Fibroblast of upper back skin (primary cell): Measurements from ENCODE around the gene CYP27A1.
"Not testable (repeated sequence)": the region's sequence is repeated elsewhere in the genome, so short reads cannot be mapped to it uniquely, and the experiment has no call there.

Experiments
- DNase-seq: peaks from one replicate; pipeline ENCODE4 v3.0.0-alpha.2; 2013

The CYP27A1 gene

DNA sequence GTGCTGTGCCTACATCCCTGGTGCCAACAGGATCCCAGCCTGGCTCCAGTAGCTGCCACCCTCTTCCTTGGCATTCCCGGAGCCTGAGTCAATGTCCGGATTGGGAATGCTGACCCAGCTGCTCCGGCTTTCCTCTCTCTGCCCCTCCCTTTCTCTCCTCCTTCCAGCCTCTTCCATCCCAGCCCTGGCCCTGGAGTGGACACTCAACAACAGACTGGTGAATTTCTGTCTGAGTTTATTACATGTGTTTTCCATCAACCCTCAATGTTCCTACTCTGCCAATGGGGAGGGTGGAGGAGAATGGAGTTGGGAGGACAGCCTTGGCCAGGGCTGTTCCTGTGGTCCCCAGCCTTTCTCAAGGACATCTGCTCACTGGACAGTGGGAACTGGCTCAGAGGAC lies 50.6 kb downstream of the CYP27A1 start:
- no peak for DNase-seq

DNA sequence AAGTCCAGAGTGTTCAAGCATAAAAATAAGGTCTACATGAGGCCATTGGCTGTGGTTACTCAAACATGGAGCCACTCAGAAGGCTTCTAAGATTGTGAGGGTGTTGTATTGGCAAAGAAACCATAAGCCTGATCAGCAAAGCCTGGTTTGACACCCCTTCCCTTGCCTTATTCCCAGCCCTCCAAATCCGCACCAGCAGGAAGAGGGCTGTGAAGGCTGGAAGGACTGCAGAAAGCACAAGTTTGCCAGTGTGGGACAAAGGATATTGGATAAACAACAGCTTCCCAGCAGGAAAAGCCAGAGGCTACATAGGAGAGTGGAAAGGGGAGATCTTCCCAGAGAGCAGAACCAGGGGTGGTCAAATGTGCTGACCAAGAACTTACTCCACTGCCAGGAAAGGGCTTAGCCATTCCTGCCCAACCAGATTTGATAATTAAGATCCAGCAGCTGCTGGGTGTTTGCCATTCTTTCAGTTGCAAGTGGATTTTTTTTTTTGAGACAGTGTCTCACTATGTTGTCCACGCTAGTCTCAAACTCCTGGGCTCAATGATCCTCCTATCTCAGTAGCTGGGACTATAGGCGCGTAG lies 51.2 kb downstream of the CYP27A1 start:
- no peak for DNase-seq

DNA sequence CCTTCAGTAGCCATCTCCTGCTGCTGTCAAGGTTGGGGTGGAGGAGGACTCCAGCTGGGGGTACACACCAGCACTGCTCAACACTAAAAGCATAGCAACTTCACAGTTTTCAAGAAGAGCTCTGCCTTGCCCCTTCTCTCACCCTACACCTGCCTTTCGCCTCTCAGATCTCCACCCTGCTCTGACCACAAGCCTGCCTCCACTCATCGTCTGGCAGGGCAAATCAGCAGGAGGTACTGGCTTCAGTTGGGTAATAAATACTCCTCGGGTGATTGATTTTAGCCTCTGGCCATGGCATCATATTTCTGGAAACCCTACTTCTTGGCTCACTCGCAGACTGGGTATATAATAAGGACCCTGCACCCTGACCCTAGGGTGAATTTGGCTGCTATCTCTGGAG lies 52.7 kb downstream of the CYP27A1 start:
- no peak for DNase-seq

DNA sequence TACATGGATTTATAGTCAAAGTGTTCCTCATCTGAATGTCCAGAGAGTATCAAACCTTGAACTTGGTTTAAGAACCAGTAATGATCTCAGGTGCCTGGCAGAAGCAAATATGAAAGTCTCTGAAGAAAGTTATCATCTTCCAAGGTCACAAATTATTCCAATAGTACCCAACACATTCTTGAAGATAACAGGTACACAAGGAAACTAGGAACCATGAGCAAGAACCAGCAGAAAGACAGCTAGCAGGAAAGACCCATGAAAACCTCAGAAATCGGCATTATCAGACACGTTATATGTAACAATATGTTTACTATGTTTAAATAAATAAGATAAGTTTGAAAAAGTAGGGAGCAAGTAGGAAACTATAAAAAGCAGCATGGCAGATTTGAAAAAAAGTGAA lies 55.5 kb downstream of the CYP27A1 start:
- no peak for DNase-seq

DNA sequence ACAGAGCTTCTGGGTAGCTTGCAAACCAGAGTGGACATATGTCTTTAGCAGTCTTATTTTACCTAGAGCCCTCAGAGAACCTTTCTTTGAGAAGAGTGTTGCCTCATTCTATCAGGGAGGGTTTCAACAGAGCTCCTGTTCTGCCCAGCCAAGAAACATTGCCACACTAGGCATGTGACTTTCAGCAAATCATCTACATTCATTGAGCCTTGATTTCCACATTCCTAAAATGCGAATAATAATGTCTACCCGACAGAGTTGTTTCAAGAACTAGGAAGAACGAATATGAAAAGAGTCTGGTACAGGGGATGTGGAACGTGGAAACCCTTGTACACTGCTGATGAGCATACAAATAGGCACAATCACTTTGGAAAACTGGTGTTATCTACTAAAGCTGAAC lies 57.5 kb downstream of the CYP27A1 start:
- DNase-seq: peak; percentile 51

DNA sequence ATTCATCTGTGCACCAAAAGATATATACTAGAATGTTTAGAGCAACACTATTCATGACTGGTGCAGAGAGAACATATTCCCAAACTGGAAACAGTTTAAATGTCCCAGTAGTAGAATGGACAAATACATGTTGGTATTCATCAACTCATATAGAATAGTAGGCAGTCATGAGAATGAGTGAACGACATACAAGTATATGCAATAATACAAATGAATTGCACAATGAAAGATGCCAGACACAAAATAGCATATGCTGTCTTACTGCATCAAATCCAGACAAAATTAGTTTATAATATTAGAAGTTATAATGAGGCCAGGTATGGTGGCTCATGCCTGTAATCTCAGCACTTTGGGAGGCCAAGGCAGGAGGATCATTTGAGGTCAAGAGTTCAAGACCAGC lies 57.9 kb downstream of the CYP27A1 start:
- DNase-seq: no peak

DNA sequence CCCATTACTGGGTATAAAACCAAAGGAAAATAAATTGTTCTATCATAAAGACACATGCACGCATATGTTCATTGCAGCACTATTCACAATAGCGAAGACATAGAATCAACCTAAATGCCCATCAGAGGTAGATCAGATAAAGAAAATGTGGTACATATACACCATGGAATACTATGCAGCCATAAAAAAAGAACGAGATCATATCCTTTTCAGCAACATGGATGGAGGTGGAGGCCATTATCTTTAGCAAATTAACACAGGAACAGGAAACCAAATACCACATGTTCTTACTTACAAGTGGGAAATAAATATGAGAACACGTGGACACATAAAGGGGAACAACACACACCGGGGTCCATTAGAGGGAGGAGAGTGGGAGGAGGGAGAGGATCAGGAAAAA lies 62.4 kb downstream of the CYP27A1 start:
- not testable (repeated sequence) for DNase-seq

DNA sequence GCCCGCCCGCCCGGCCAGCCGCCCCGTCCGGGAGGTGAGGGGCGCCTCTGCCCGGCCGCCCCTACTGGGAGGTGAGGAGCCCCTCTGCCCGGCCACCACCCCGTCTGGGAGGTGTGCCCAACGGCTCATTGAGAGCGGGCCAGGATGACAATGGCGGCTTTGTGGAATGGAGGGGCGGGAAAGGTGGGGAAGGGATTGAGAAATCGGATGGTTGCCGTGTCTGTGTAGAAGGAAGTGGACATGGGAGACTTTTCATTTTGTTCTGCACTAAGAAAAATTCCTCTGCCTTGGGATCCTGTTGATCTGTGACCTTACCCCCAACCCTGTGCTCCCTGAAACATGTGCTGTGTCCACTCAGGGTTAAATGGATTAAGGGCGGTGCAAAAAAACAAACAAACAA lies 65.0 kb downstream of the CYP27A1 start:
- DNase-seq: not testable (repeated sequence)

DNA sequence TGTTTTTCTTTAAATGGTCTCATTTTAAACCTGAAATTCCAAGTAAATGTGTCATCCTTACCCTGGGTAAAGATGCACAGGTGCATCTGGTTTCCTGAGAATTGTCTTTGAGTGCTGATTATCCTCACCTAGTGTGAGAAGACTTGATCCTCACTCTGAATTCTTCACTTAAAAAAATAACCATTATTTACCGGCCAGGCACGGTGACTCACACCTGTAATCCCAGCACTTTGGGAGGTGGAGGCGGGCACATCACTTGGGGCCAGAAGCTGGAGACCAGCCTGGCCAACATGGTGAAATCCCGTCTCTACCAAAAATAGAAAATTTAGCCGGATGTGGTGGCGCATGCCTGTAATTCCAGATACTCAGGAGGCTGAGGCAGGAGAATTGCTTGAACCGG lies 67.8 kb downstream of the CYP27A1 start:
- no peak for DNase-seq

DNA sequence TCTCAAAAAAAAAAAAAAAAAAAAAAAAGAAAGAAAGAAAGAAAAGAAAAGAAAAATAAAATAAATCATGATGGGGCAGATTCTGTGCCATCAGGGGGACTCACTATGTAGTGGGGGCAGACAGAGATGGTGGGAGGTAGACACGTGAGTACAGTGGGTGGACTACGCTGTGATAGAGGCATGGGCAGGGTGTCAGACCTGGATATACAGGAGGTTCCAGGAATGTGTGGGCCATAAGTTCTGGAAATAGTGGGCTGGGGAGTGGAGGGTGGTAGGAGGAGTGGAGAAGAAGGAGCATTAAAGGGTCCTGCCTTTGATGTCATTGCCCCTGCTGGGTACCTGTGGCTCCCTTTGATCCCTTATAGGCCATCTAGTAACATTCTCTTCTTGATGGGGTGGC lies 68.8 kb downstream of the CYP27A1 start:
- DNase-seq: no peak

DNA sequence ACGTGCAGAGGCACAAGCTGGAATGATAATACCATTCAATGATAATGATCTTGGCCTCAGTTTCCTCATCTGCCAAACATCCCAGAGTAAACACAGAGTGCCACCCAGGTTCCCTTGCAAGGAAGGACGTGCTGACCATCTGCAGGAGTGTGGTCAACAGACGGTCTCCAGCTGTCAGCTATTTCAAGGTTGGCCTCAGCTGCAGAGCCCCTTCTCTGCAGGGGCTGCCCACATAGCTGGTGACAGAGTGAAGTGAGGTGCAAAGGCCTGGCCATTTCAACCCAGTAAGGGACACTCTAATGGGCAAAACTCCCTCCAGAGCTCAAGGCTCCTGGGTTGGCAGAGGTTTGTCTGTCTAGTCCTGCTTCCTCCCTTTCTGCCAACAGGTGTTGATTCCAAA lies 69.3 kb downstream of the CYP27A1 start:
- no peak for DNase-seq

DNA sequence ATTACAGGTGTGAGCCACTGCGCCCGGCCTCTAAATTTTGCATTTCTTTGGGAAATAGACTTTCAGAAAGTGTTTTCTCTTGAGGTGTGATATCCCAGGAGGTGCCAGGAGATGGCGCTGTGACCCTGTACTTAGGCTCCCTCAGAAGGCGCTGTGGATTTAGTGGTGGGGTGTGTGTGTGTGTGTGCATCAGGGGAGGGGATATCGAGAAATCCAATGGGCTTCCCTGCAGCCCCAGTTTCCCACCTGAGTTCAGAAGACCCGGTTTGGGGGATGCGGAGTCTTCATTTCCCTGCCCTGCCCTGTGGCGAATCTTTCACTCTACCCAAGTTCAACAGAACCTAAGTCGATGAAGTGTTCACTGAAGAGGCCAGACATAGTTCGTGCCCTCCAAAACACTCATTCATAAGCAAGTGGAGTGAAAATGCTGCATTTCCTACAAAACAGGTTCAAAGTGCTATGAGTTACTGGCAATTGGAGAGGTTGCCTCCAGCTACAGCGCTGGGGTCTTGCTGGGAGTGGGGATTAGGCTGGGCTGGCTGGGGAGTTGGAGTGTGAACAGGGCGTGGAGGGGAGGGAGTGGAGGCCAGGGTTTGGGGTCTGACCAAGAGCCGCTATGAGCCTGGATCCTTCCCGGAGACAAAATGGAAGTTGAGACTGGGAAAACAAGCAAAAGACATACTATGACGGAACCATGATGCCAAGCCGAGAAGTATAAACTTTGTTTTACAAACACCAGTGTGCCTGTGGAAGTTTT lies 71.1 kb downstream of the CYP27A1 start:
- peak; percentile 47 for DNase-seq

DNA sequence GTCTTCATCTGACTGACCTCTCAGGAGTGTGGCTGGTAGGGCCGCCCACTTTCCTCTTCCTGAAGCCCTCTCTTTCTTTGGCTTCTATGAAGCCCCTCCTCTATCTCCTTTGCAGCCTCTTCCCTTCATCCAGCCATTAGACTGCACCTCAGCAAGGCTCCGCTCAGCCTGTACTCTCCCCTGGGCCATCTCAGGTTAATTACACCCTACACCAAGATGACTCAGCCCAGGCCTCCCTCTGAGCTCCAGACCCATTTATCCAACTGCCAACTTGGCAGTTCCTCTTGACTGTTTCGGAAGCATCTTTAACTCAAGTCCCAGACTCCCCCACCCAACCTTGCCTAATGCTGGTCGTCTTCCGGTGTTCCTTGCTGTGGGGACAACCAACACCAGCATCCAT lies 71.8 kb downstream of the CYP27A1 start:
- DNase-seq: peak; percentile 62

DNA sequence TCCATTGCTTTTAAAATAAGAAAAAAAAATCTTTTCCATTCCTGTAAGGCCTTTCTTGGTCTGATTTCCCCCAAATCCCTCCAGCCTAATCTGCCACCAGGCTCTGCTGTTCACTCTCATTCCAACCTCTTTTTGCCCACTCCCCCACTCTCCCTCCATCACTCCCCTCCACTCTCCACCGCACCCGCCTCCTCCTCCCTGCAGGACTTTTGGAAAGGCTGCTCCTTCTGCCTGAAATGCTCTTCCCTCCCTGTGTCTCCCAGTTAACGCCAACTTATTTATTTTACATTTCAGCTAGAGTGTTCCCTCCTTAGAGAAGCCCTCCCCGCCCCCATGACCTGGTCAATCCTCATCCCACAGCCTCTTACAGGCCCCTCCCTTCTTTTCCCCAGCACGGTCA lies 72.9 kb downstream of the CYP27A1 start:
- DNase-seq: no peak

DNA sequence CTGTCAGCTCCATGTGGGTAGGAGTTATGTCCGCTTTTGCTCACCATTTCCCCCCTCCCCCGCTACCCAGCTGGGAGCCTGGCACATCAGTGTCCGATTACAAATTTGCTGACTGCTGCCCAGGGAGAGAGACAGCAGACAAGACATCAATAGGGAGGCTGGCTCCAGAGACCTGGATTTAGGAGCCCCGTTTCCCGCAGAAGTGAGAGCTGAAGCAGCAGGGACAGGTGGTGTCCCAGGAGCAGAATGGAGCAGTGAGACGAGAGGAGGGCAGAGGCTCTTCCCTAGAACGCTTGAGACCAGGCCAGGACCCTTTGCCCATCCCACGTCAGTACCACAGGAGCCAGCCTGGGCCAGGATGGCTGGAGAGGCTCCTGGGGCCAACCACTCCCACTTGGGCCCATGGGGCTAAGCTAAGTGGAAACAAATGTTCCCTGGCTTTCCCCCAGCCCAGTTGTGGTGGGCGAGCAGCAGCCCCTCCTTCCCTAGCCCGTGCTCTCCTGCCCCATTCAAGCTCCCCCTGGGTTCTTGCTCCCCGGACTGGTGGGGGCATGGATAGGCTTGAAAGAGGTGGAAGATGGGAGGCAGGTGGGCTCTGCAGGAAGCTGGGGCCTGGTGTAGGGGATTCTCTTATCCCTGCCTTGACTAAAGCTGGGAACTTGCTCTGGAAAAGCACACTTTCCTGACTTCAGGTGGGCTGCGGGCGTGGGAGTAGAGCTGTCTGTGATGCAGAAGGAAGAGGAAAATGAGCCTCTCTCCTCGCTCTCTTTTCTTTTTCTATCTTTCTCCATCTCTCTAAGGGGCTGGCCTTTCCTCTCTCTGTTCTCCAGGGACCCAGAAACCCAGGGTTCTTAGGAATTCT lies 73.6 kb downstream of the CYP27A1 start:
- no peak for DNase-seq

DNA sequence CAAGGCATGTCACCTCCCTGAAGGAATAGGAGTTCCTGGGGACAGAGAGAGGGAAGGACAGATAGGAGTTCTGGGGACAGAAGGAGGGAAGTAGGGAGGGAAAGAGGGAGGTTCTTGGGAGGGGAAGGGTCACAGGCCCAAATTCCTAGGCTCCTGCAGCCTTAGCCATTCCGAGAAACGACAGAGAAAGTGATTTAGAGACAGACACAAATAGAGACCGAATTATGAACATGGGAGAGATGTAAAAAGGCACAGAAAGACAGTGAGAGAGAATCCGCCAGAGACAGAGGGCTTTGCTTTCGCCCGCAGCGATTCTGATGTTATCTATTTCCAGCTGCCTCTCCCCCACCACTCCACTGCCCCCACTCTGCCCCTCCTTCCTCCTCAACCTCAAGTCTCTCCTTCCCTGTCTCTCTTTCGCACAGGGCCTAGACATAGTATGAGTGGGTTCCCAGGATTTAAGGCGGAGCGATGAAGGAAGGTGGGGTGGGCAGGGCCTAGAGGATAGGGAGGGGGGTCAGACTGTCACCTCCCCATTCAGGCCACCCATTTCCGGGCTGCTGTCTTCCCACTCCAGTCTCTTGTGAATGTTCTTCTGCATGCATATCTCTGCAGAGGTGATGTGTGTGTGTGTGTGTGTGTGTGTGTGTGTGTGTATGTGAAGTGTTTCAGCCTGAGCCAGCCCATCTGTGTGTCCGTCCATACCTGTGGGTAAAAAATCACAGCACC lies 74.4 kb downstream of the CYP27A1 start:
- no peak for DNase-seq

DNA sequence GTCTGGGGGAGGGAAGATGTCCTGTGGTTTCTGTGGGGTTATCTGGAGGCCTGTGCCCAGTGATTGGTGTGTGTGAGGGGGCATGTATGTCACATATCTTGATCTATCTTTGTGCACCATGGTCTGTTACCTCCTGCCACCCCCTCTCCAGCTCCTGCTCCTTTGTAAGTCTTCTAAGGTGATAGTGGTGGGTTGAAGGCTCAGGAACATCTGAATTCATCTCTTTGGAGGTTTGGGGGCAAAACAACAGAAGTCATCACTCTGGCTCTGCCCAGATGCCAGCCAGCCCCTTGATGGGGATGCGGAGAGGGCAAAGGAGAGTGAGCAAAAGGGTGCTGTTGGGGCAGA lies 74.9 kb downstream of the CYP27A1 start:
- no peak for DNase-seq

DNA sequence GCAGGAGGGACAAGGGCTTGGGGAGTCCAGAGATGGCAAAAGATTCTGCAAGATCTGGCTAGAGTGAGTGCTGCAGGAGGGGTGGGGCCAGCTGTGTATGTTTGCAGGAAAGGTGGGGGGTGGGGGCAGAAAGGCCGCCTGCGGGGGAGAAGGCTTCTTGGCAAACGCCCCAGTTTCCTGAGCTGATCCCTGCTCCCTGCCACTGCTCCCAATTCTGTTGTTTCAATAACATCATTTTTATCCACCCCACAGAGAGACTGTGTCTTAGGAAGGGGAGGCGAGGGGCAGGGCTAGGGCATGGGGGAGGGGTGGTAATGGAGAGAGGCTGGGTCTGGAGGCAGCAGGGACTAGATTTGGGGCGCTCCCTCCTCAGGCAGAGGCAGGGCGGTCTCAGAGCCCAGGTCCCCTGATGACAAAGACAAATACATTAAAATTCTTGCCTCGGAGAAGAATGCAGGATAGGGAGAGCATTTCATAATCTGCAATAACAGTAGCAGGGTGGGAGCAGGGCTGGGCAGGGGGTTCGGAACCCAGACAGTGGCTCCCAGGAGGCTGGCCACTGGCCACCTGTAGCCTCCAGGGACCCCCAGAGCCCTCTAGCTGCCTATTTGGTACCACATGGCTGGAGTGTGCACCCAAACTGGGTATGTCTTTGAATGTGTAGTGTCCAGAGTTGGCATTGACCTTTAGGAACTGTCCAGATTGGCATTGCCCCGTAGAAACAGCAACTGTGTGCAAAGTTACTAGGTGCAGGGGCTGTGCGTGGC lies 75.6 kb downstream of the CYP27A1 start:
- DNase-seq: peak; percentile 32

DNA sequence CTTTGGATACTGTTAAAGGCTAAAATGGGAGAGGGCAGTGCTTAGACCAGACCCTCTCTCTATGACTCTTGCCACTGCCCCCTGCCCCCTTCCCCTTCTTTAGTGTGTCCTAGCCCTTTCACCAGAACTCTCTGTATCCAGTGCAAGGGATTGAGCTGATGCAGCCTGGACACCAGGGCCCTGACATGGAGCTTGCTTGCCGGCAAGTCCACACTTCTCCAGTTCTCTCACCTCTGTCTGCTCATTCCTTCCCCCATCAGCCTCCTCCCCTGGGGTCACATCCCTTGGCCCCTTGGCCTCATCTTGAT lies 76.1 kb downstream of the CYP27A1 start:
- DNase-seq: no peak

DNA sequence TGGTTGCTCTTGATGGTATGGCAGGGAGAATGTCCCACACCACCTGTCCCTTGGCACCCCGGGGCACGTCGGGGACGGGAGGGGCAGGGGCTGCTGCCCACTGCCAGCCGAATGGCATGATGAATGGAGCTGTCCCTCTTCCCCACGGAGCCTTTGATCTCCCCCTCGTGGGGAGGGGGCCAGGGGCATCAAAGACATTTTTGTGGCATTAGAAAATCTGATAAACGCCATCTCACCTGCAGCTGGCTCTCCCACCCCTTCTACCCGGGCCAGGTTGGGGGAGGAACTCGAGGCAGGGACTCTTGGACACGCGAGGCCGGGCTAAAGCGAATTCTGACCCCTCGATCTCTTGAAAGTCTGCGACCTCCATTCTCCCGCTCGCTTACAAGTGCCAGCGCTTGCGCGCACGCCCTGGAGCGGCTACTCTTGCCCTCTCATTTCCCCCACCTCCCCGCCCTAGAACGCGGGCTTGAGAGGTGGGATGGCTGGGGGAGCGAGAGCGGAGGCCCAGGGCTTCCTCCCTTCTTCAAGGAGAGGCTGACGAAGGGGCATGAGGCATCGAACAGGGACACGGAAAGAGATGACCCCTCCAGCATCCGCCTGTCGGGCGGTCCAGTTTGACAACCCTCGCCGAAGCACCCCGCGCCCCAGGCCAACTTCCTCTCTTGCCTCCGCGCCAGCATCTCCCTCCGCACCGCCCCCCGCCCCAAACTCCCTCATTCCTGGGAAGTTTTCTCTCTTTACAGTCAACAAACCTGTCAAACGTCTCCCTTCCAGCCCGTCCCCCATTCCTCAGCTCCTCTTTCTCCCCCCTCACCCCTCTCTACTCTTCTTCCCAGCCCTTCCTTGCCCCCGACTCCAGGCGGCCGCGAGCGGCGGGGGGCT lies 77.0 kb downstream of the CYP27A1 start:
- no peak for DNase-seq

DNA sequence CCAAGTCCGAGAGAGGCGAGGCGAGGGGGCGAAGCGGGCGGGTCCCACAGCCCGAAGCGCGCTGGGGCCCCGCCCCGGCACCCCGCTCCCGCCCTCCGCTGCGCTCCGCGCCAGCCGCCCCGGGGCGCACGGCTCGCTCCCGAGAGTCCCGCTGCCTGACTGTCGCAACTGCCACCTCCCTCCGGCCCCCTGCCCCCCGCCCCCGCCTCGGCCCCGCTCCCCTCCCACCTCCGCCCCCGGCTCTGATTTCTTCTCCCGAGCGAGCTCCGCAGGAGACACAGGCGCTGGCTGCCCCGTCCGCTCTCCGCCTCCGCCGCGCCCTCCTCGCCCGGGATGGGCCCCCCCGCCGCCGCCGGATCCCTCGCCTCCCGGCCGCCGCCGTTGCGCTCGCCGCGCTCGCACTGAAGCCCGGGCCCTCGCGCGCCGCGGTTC lies 77.6 kb downstream of the CYP27A1 start, which contains the start of gene WNT6:
WNT6 (plus strand) TSS at position 250 of the 432 bp plus-strand sequence. CDS start 233 bp downstream, outside the sequence.
- no peak for DNase-seq
